HepG2 (cell line): ENCODE results near the gene TMEM120A. TPM values are rescaled to one million over a fixed set of nuclear protein-coding genes. Genes with fewer than 3 reads are reported as not detected.

Experiments
- HDAC1 ChIP-seq: sonication (generic); formaldehyde crosslinking; IDR thresholded peaks from 2 replicates; pipeline ENCODE4 v1.5.1; 2020; ENCODE audit warnings: mild to moderate bottlenecking, missing genetic modification reagents
- HNRNPL ChIP-seq: fragments of 200-400 bp; formaldehyde crosslinking; IDR thresholded peaks from 2 replicates; pipeline ENCODE4 v1.6.1; 2017; ENCODE audit warnings: mild to moderate bottlenecking, low read depth, low read length
- KAT7 ChIP-seq: IDR thresholded peaks from 2 replicates; pipeline ENCODE4 v1.6.1; 2018; ENCODE audit warnings: borderline replicate concordance, missing compliant biosample characterization
- KDM6A ChIP-seq: IDR thresholded peaks from 2 replicates; pipeline ENCODE4 v1.6.1; 2016; ENCODE audit warnings: low read depth
- MED1 ChIP-seq: sonication (generic); formaldehyde crosslinking; IDR thresholded peaks from 2 replicates; pipeline ENCODE4 v1.4.0; 2020; ENCODE audit warnings: missing genetic modification reagents
- NCOR1 ChIP-seq: fragments of 200-600 bp; sonication (generic); IDR thresholded peaks from 2 replicates; pipeline ENCODE4 v1.7.0; 2017; ENCODE audit warnings: antibody characterized with exemption, low read length, borderline replicate concordance
- NFATC3 ChIP-seq: sonication (generic); formaldehyde crosslinking; IDR thresholded peaks from 2 replicates; pipeline ENCODE4 v1.5.1; 2020; ENCODE audit warnings: mild to moderate bottlenecking, missing genetic modification reagents
- PHF8 ChIP-seq: sonication (generic); formaldehyde crosslinking; IDR thresholded peaks from 2 replicates; pipeline ENCODE4 v1.5.0; 2020; ENCODE audit warnings: missing genetic modification reagents
- POLR2A ChIP-seq, 2 experiments: IDR thresholded peaks; 2 replicates each; pipeline ENCODE4 v1.6.1; 2011; ENCODE audit warnings: low read depth in 2 of 2, low read length in 2 of 2, mild to moderate bottlenecking in 1 of 2, moderate library complexity in 1 of 2; ENCODE audit not compliant: insufficient read depth in 1 of 2
- PRPF4 ChIP-seq: fragments of 200-400 bp; formaldehyde crosslinking; IDR thresholded peaks from 2 replicates; pipeline ENCODE4 v1.6.1; 2016; ENCODE audit warnings: low read length, low read depth; ENCODE audit not compliant: poor library complexity, severe bottlenecking
- SP1 ChIP-seq, 2 experiments: fragments of 450-650 bp in 1 of 2; sonication (generic) in 1 of 2; formaldehyde crosslinking in 1 of 2; IDR thresholded peaks; 2 replicates each; pipeline versions ENCODE4 v1.4.0 to v1.6.1; 2016 to 2020; ENCODE audit warnings: missing genetic modification reagents in 1 of 2
- TBP ChIP-seq: sonication (generic); formaldehyde crosslinking; IDR thresholded peaks from 2 replicates; pipeline ENCODE4 v1.5.0; 2020; ENCODE audit warnings: missing genetic modification reagents
- WIZ ChIP-seq: sonication (generic); formaldehyde crosslinking; IDR thresholded peaks from 2 replicates; pipeline ENCODE4 v1.5.1; 2020; ENCODE audit warnings: mild to moderate bottlenecking, missing genetic modification reagents
- ZFX ChIP-seq: sonication (generic); formaldehyde crosslinking; IDR thresholded peaks from 2 replicates; pipeline ENCODE4 v1.4.0; 2020; ENCODE audit warnings: mild to moderate bottlenecking, low read depth, missing genetic modification reagents, moderate library complexity
- ZMYM3 ChIP-seq: sonication (generic); formaldehyde crosslinking; IDR thresholded peaks from 2 replicates; pipeline ENCODE4 v1.5.1; 2020; ENCODE audit warnings: mild to moderate bottlenecking, missing genetic modification reagents
- ZNF75D ChIP-seq: sonication (generic); formaldehyde crosslinking; IDR thresholded peaks from 2 replicates; pipeline ENCODE4 v1.8.1; 2023; ENCODE audit warnings: missing genetic modification reagents, mild to moderate bottlenecking, borderline replicate concordance
- ZNF781 ChIP-seq: sonication (generic); formaldehyde crosslinking; IDR thresholded peaks from 2 replicates; pipeline ENCODE4 v1.5.1; 2020; ENCODE audit warnings: borderline replicate concordance, mild to moderate bottlenecking, missing genetic modification reagents; ENCODE audit errors: not compliant biosample characterization
- ZNF788 ChIP-seq: sonication (generic); formaldehyde crosslinking; IDR thresholded peaks from 2 replicates; pipeline ENCODE4 v1.5.0; 2020; ENCODE audit warnings: mild to moderate bottlenecking, missing genetic modification reagents, borderline replicate concordance
- ZSCAN12 ChIP-seq: sonication (generic); formaldehyde crosslinking; IDR thresholded peaks from 2 replicates; pipeline ENCODE4 v1.9.0; 2021; ENCODE audit warnings: mild to moderate bottlenecking, missing genetic modification reagents
- polyA plus RNA-seq, 8 experiments: library from polyadenylated mRNA; depleted of rRNA in 3 of 8; stranded (reverse) in 7 of 8; unstranded in 1 of 8; fragments of >200 nt; fragmentation: Illumina TruSeq in 4 of 8; extraction: Trizol in 4 of 8; gene quantifications; 2 replicates each; pipeline versions ENCODE4 v1.2.1 to v1.2.3, GENCODE V29; 2011 to 2016; ENCODE audit warnings: low read depth in 4 of 8, missing spikeins in 1 of 8, mixed read lengths in 1 of 8; ENCODE audit not compliant: insufficient read depth in 1 of 8
- total RNA-seq, 5 experiments: library from RNA; depleted of rRNA; stranded (reverse); fragments of >200 nt; fragmentation: Illumina TruSeq; extraction: Trizol; gene quantifications; 2 replicates each; pipeline ENCODE4 v1.2.3, GENCODE V29; 2016; ENCODE audit warnings: low read depth in 1 of 5
- TF ChIP-seq, protein P1 (sequence below): sonication (generic); formaldehyde crosslinking; IDR thresholded peaks from 2 replicates; pipeline ENCODE4 v1.4.0; 2020; ENCODE audit warnings: mild to moderate bottlenecking, missing genetic modification reagents
- TF ChIP-seq, protein P2 (sequence below): IDR thresholded peaks from 2 replicates; pipeline ENCODE4 v1.6.1; 2016
- TF ChIP-seq, protein P3 (sequence below): sonication (generic); formaldehyde crosslinking; conservative IDR thresholded peaks from 2 replicates; pipeline ENCODE4 v1.8.0; 2022; ENCODE audit warnings: mild to moderate bottlenecking, moderate library complexity, missing genetic modification reagents
- TF ChIP-seq, protein P4 (sequence below): IDR thresholded peaks from 2 replicates; pipeline ENCODE4 v1.6.1; 2012; ENCODE audit warnings: inconsistent platforms
- TF ChIP-seq, protein P5 (sequence below): sonication (generic); formaldehyde crosslinking; IDR thresholded peaks from 2 replicates; pipeline ENCODE4 v1.4.0; 2020; ENCODE audit warnings: missing genetic modification reagents

The TMEM120A gene
- total and polyA plus RNA-seq, 2 of the 13 experiments (the other 11 are each of a cell fraction or from before 2014, with no cell fraction given), result 40.3 to 102 TPM

DNA sequence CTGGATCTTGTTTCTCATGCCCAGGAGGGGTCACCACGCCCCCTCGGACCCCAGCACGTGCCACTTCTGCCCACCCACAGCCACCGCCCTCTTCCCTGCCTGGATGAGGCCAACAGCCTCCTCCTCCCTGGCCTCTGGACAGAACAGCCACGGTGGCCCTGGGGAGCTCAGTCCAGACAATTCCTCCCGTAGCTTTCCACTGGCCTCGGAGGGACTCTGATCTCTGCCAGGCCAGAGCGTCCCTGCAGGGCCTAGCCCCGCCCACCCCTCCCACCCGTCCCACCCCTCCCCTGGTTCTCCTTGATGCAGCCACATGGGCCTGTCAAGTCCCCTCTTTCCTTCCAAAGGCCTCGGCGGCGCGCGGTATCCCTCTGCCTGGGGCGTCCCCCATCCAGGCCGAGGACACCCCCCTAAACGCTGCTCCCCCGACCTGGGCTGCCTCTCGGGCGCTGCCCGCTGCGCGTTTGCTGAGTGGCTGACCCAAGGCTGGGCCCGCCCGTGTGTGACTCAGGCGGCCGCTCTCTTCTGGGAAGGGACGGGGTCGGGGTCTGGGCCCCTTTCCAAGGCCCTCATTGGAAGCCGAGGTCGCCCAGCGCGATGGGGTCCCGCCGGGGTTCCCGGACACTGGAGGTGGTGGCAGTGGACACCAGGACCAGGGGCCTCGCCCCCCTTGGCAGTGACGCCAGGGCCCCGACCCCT, 557 bp downstream of the TMEM120A start (continued):
- no peak for TF ChIP-seq SP1 (IDR thresholded peaks at IDR 0.05)
- TF ChIP-seq SP1 (CRISPR knock-in tag; IDR thresholded peaks at IDR 0.05), result peak; percentile 79
- TF ChIP-seq HDAC1 (CRISPR knock-in tag), result peak; percentile 57
- TF ChIP-seq ZMYM3 (CRISPR knock-in tag), result peak; percentile 57; the same call in 1 of the 2 replicates
- TF ChIP-seq HNRNPL, result peak; percentile 97
- TF ChIP-seq, protein P1, sequence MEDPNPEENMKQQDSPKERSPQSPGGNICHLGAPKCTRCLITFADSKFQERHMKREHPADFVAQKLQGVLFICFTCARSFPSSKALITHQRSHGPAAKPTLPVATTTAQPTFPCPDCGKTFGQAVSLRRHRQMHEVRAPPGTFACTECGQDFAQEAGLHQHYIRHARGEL (CRISPR knock-in tag), result no peak
- peak in 1 of 2 experiments; percentile 44; a peak in 2 of 4 replicates for TF ChIP-seq POLR2A (IDR thresholded peaks at IDR 0.05; ENCODE audit: insufficient read depth in 1 of 2, low read depth in 2 of 2, low read length in 2 of 2)
- 0 out of 2 replicates have a peak, but pooled peaks have one; percentile 54 for TF ChIP-seq WIZ
- peak; percentile 61 for TF ChIP-seq MED1 (CRISPR knock-in tag)
- peak; percentile 32; the same call in 1 of the 2 replicates for TF ChIP-seq KAT7 (CRISPR knock-in tag)
- TF ChIP-seq, protein P2, sequence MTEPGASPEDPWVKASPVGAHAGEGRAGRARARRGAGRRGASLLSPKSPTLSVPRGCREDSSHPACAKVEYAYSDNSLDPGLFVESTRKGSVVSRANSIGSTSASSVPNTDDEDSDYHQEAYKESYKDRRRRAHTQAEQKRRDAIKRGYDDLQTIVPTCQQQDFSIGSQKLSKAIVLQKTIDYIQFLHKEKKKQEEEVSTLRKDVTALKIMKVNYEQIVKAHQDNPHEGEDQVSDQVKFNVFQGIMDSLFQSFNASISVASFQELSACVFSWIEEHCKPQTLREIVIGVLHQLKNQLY (CRISPR knock-in tag), result 0 out of 2 replicates have a peak, but pooled peaks have one; percentile 42
- TF ChIP-seq PRPF4, result no peak
- TF ChIP-seq NCOR1, result peak; percentile 35; the same call in 1 of the 2 replicates
- peak; percentile 39; the same call in 1 of the 2 replicates for TF ChIP-seq ZNF788 (CRISPR knock-in tag)
- TF ChIP-seq ZNF75D (CRISPR knock-in tag), result no peak
- TF ChIP-seq, protein P3, sequence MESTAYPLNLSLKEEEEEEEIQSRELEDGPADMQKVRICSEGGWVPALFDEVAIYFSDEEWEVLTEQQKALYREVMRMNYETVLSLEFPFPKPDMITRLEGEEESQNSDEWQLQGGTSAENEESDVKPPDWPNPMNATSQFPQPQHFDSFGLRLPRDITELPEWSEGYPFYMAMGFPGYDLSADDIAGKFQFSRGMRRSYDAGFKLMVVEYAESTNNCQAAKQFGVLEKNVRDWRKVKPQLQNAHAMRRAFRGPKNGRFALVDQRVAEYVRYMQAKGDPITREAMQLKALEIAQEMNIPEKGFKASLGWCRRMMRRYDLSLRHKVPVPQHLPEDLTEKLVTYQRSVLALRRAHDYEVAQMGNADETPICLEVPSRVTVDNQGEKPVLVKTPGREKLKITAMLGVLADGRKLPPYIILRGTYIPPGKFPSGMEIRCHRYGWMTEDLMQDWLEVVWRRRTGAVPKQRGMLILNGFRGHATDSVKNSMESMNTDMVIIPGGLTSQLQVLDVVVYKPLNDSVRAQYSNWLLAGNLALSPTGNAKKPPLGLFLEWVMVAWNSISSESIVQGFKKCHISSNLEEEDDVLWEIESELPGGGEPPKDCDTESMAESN, result peak; percentile 45
- no peak for TF ChIP-seq TBP (CRISPR knock-in tag)
- no peak for TF ChIP-seq ZNF781 (CRISPR knock-in tag)
- TF ChIP-seq NFATC3 (CRISPR knock-in tag), result no peak
- TF ChIP-seq, protein P4, sequence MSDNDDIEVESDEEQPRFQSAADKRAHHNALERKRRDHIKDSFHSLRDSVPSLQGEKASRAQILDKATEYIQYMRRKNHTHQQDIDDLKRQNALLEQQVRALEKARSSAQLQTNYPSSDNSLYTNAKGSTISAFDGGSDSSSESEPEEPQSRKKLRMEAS, result peak; percentile 89
- peak; percentile 40; the same call in 1 of the 2 replicates for TF ChIP-seq ZFX
- no peak for TF ChIP-seq KDM6A
- TF ChIP-seq, protein P5, sequence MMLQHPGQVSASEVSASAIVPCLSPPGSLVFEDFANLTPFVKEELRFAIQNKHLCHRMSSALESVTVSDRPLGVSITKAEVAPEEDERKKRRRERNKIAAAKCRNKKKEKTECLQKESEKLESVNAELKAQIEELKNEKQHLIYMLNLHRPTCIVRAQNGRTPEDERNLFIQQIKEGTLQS (CRISPR knock-in tag), result no peak
- peak; percentile 35; the same call in 1 of the 2 replicates for TF ChIP-seq PHF8 (CRISPR knock-in tag)
- TF ChIP-seq ZSCAN12, result no peak
